Measurements from ENCODE around the gene TNFAIP8L2.
"Not testable (repeated sequence)": the region's sequence is repeated elsewhere in the genome, so short reads cannot be mapped to it uniquely, and the experiment has no call there.

Gene TNFAIP8L2

GRCh38 chr1:151189637-151190445, 33.4 kb downstream of the TNFAIP8L2 start, which contains the start of gene VPS72:
Gene VPS72, minus strand, starts transcription at chr1:151190197. Its CDS starts 76 bp downstream, at chr1:151190121.
- peak; percentile 73 to 85 (median 77) for DNase-seq (ENCODE audit: low read depth in 3 of 3)

DNA sequence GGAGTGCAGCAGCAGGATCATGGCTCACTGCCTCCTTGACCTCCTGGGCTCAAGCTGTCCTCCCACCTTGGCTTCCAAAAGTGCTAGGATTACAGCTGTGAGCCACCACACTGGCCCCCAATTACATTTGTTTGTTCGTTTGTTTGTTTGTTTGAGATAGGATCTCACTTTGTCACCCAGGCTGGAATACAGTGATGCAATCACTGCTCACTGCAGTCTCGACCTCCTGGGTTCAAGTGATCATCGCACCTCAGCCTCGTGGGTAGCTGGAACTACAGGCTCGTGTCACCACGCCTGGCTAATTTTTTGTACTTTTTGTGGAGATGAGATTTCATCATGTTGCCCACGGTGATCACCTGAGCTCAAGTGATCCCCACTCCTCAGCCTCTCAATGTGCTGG, 35.6 kb downstream of the TNFAIP8L2 start:
- DNase-seq (ENCODE audit: low read depth in 3 of 3) = no peak

DNA sequence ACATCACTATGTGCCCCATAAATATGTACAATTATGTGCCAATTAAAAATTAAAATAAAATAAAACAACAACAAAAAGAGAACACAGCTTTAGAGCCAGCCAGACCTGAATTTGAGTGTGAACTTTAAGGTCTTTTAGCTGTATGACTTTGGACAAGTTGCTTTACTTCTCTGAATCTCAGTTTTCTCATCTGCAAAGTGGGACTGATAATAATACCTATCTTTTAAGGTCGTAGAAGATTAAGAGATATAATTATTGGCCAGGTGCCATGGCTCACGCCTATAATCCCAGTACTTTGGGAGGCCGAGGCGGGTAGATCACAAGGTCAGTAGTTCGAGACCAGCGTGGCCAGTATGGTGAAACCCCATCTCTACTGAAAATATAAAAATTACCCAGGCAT, 36.9 kb downstream of the TNFAIP8L2 start:
- DNase-seq (ENCODE audit: low read depth in 3 of 3) = no peak

DNA sequence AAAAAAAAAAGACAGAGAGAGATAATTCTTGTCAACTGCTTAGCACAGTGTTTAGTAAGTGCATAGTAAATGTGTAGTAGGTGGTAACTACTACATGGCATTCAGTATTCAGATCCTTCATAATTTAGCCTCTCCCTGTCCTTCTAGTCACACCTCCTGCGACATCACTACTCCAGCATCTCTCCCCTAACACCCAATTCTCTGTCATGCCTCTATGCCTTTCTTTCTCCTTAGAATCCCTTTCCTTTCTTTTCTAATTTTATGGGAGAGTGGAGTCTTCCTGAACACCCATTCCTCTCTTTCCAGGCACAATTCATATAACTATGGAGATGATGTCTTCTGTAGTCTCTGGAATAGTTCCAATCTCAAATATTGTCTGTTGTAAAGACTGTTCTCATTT, 37.4 kb downstream of the TNFAIP8L2 start:
- DNase-seq (ENCODE audit: low read depth in 3 of 3) = no peak

GRCh38 chr1:151194894-151195594, 38.6 kb downstream of the TNFAIP8L2 start:
- not testable (repeated sequence) for DNase-seq (ENCODE audit: low read depth in 3 of 3)

DNA sequence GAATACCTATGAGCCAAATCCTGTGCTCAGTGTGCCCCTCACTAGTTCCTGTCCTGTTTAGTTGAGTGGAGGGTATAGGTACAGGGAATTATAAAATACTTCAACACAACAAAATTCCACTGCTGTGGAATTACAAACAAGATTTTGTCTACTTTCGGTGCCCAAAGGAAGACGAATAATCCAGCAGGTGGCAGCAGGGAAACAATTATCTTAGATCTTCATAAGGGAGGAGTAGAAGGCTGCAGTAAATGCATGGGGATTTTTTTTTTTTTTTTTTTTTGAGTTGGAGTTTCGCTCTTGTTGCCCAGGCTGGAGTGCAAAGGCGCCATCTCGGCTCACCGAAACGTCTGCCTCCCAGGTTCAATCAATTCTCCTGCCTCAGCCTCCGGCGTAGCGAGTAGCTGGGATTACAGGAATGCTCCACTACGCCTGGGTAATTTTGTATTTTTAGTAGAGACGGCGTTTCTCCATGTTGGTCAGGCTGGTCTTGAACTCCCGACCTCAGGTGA, 39.9 kb downstream of the TNFAIP8L2 start:
- DNase-seq (ENCODE audit: low read depth in 3 of 3) = peak in 2 of 3 experiments; percentile 30 to 47

DNA sequence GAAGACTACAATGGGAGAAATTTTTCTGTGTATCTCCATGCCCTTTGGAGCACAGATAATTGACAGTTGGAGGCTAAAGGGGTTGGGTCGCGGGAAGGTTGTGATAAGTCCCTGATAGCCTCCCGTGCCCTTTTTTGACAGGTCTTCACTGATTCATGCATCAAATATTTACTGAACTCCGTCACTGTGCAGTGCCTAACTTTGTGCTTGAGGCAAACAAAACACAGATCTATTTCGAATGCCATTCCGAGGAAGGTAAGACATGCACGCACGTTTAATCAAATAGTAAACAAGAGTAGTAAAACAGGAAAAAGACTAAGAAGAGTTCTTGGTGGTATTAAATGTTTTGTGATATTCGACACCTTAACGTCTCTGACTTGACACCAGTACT, 41.4 kb downstream of the TNFAIP8L2 start:
- DNase-seq (ENCODE audit: low read depth in 3 of 3) = no peak

DNA sequence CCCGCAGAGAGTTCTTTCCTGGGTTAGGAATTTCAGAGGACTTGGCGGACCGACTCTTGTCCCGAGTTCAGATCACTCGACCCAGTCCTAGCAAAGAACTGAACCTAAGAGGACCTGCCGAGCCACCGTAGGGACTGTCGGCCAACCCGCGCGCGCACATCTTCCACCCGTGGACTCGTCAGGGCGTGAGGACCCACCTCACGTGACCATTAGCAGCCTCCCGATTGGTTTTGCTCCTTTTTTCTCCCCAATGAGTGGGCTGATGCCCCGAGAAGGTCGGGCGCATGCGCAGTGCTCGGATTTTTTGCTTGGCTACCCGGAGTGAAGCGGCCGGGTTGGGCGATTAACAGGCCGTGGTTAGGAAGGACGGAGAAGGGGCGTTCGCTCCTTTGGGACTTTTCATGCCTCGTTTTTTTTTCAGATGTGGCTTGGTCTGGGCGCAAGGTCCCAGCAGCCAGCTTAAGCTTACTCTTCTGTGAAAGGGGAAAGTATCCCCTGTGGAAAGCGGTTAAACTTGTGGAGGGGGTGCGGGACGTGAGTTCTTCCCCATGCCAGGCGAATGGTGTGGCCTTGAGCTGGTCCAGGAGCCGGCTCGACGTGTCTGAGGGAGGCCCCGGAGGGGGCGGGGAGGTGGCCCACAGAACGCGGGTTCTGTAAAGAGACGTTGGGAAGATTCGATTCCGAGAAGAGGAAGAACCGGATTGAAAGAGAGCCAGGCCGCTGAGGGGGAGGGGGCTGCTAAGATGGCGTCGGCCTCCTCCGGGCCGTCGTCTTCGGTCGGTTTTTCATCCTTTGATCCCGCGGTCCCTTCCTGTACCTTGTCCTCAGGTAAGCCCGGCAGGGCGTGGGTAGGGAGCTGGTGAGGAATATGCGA, 42.0 kb downstream of the TNFAIP8L2 start, which contains the start of gene PIP5K1A:
Gene PIP5K1A, plus strand, starts transcription at position 299 of the 874 bp plus-strand sequence. Its CDS starts 445 bp downstream, at position 744.
- peak; percentile 98 to 99 (median 98) for DNase-seq (ENCODE audit: low read depth in 3 of 3)

DNA sequence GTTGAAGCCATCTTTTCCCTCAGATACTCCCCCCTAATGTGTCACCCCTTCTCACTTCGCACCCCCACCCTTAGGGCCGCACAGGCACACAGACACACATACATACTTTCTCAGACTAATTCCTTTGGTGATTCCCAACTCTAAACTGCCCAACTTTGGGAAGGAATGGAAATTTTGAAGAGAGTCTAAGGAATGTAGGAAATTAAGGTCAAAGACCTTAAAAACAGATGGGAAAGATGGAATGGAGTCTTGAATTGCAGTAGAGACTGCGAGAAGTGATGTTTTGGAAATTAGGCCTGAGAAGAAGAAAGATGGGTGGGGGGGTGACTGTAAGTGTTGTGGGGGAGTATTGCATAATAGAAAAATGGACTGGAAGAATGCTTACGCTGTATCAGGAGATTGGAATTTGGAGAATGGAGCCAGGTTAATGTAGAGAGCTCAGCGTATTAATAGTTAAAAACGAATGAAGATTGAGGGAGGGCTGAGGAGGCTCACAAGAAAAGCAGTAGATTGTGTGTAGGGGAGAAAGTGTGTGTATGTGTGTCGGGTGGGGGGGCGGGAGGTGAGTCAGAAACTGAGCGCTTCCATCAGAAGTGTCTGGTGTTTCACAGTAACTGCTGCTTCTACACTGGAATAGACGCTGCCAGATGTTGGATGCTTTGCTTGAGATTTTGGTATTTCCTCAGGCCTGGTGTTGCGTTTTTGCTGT, 43.6 kb downstream of the TNFAIP8L2 start:
- DNase-seq (ENCODE audit: low read depth in 3 of 3) = no peak

DNA sequence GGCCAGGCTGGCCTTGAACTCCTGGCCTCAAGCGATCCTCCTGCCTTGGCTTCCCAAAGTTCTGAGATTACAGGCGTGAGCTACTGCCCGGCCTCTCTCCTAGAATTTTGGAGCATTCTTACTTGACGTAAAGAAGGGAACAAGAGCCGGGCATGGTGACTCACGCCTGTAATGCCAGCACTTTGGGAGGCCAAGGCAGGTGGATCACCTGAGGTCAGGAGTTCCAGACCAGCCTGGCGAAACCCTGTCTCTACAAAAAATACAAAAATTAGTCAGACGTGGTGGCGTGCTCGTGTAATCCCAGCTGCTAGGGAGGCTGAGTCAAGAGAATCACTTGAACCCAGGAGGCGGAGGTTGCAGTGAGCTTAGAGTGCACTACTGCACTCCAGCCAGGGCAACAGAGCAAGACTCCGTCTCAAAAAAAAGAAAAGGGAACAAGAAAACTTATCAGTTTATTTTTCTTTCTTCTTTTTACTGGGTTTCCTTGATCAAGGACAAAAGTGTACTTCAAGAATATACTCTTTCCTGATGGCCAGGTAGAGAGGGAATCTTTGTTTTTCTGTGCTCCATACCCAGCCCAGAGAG, 49.0 kb downstream of the TNFAIP8L2 start:
- not testable (repeated sequence) for DNase-seq (ENCODE audit: low read depth in 3 of 3)

Measured in stimulated activated CD4-positive, alpha-beta T cell treated with anti-CD3 and anti-CD28 coated beads, TNF-alpha, amount 100 ng/mL, for 24 hours (primary cell).